Neural cell (in vitro differentiated cells): ENCODE results near the gene ATPAF1.

Experiments used
- CTCF ChIP-seq: fragments of 450-650 bp; IDR thresholded peaks from 2 replicates; pipeline ENCODE4 v1.5.1; 2014; ENCODE audit warnings: antibody characterized with exemption, mild to moderate bottlenecking, moderate library complexity; ENCODE audit not compliant: poor library complexity, severe bottlenecking
- EP300 ChIP-seq: fragments of 450-650 bp; conservative IDR thresholded peaks from 2 replicates; pipeline ENCODE4 v1.6.1; 2014; ENCODE audit warnings: antibody characterized with exemption, mild to moderate bottlenecking, moderate library complexity; ENCODE audit not compliant: poor library complexity, severe bottlenecking
- POLR2AphosphoS5 ChIP-seq: IDR thresholded peaks from 2 replicates; pipeline ENCODE4 v1.6.1; 2012

- no peak for TF ChIP-seq CTCF
- no peak for TF ChIP-seq EP300
- TF ChIP-seq POLR2AphosphoS5, result no peak
Measured at GRCh38 chr1:46675549-46676314, 7.6 kb upstream of the ATPAF1 start.
